SH-SY5Y (cell line): ENCODE data around the gene SUMF2.

Source experiments
- GATA2 ChIP-seq: IDR thresholded peaks from 2 replicates; pipeline ENCODE4 v1.6.1; 2011; ENCODE audit warnings: mild to moderate bottlenecking, low read depth, low read length
- GATA3 ChIP-seq: IDR thresholded peaks from 2 replicates; pipeline ENCODE4 v1.6.1; 2011; ENCODE audit warnings: low read depth, mild to moderate bottlenecking, low read length, moderate library complexity

DNA sequence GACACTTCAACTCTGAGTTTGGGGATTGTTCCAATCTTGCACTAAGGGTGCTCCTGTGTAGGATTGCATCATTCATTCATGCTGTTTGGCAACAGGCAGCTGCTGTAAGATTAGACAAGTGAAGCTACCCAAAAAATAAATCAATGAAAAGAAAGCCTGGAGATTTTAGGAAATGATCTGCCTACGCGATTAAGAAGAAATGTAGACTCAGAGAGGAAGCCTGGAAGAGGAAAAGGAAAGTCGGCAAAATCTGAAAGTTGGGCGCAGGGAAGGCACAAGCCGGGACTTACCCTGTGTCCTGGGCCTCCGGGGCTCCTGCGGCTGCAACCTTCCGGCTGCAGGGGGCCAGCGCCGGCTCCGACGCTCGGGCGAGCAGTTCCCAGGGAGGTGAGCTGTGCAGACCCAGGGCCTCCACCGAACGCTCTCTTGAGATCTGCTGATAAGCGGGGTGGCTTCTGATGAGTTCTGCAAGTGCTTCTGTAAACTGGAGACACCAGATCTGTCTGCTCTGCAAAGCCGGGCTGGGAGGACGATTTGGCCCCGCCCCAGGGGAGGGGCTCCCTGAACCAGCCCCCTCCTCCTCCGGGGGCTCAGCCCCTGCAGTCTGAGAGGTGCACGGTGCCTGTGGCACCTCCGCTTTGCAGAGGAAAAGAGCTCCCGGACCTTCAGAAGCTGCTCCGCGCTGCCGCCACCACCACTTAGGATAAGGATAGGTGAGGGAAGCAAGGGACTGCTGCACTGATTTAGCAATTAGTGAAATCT lies 30.2 kb upstream of the SUMF2 start:
- TF ChIP-seq GATA2 (peak; percentile 99), GATA3 (peak; percentile 93)
